Measurements from ENCODE around the gene RRAGB.
"Not testable (repeated sequence)": the region's sequence is repeated elsewhere in the genome, so short reads cannot be mapped to it uniquely, and the experiment has no call there.

Gene RRAGB

GRCh38 chrX:55759478-55759877 is 41.9 kb downstream of the RRAGB start:
- no peak overlapping the region for H3K4me3 ChIP-seq (ENCODE audit: low read depth, low read length)

- no peak overlapping the region for H3K4me3 ChIP-seq (ENCODE audit: low read depth, low read length)
These were observed 49.6 kb downstream of the RRAGB start for GRCh38 chrX:55767100-55767499.

- not testable (repeated sequence) for H3K4me3 ChIP-seq (ENCODE audit: low read depth, low read length)
These were observed 56.9 kb downstream of the RRAGB start for GRCh38 chrX:55774419-55774818.

DNA sequence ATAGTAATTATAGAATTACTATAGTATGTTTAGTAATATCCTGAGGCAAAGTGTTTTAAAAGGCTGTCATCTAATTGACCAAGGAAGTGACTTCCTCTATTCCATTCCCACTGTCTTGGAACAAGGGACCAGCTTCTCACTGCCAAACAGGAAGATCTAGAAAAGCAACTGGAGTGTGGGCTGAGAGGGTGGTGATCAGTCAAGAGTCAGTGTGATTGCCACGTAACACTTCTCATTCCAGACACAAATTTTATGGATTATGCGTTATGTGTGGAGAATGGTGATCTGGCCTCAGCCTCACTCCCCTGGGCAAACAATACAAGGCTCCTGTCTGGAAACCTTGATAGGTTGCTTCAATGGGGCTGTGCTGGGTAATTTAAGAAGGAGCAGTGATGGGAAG is 60.0 kb downstream of the RRAGB start:
- H3K4me3 ChIP-seq (ENCODE audit: low read depth, low read length): no peak overlapping the region

DNA sequence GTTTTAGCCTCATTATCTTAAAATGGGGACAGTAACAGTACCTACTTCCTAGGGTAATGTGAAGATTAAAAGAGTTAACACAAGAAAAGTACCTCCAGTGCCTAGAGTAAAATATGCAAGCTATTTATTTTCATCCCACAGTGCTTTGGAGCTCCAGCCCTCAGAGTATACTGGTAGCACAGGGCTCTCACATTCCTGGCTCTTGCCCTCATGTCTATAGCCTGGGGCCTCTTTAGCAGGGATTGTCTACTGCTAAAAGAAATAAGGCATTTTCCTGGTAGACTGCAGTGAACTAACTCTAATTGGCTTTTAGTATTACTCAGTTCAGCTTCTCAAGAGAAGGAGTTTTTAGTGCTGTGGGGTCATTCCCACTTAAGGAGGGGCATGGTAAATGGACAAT is 60.8 kb downstream of the RRAGB start:
- no peak overlapping the region for H3K4me3 ChIP-seq (ENCODE audit: low read depth, low read length)

- H3K4me3 ChIP-seq (ENCODE audit: low read depth, low read length): no peak overlapping the region
These were observed 66.2 kb downstream of the RRAGB start for GRCh38 chrX:55783723-55784122.

DNA sequence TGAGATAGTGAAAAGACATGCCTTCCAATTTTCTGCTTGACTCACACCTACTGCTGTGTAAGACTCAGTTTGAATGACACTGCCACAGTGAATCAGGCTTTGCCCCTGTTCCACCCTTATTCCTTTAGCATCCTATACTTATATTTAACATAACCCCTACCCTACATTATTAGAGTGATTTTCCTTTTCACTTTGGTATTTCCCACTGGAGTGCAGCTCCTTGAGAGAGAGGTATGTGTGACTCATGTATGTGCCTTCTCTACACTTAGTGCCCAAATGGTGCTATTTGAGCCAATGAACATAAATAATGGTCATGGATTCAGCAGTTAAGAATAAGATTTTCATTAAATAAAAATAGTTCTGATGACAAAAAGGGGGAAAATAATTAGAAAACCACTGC is 69.5 kb downstream of the RRAGB start:
- no peak overlapping the region for H3K4me3 ChIP-seq (ENCODE audit: low read depth, low read length)

- no peak overlapping the region for H3K4me3 ChIP-seq (ENCODE audit: low read depth, low read length)
These were observed 70.2 kb downstream of the RRAGB start for GRCh38 chrX:55787727-55788126.

DNA sequence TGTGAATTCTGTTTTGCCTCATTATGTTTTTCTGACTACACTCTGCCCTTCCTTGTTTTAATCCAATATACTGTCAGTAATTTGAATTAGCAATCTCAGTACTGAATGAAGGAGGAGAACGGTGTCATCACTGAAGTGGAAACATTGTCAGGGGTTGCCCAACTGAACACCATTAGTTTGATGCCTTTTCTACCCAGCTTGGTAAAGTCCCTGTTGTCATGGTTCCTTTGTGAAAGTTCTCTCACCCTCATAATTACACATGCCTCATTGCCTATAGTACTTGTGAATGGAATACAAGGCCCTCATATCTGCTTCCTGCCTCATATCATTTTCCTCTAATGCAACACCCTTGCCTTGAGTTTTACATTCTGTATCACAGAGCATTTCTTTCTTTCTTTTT is 76.9 kb downstream of the RRAGB start:
- no peak overlapping the region for H3K4me3 ChIP-seq (ENCODE audit: low read depth, low read length)

GRCh38 chrX:55796496-55796895 is 78.9 kb downstream of the RRAGB start:
- no peak overlapping the region for H3K4me3 ChIP-seq (ENCODE audit: low read depth, low read length)

- no peak overlapping the region for H3K4me3 ChIP-seq (ENCODE audit: low read depth, low read length)
These were observed 84.3 kb downstream of the RRAGB start for GRCh38 chrX:55801811-55802210.
